GM08714 (cell line): ENCODE measurements around the gene RAPGEF2.

Source experiments
- H3K4me3 ChIP-seq: fragments of 200-500 bp; sonication (Bioruptor generic); 2 replicates; pipeline ENCODE4 v1.5.1; 2014; ENCODE audit warnings: mild to moderate bottlenecking, low read length, inconsistent platforms
- ZNF274 ChIP-seq: IDR thresholded peaks from 2 replicates; pipeline ENCODE4 v1.6.1; 2012; ENCODE audit warnings: mild to moderate bottlenecking, low read depth, low read length

RAPGEF2 gene

DNA sequence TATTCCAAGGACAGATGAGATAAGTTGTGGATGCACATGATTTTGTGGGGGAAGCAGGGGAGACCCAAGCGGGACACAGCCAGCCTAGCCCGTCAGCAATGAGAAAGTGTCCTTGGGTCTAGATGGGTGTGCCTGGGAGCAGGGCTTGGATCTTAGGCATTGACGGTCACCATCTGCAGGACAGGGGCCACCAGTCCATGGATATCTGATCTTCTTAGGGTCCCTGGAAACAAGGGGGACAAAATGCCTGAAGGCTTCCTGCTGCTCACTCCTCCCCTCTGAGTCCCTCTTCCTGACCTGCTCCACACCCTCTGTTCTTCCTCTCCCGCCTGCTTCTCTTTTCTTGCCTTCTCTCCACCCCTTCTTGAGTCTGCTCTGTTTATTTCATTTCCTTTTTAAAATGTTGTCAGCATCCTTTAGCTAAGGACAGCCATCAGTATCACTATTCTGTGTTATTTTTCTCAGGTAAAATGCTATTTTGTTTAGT, 298.4 kb downstream of the RAPGEF2 start:
- no peak for TF ChIP-seq ZNF274
- no peak overlapping the region for H3K4me3 ChIP-seq

DNA sequence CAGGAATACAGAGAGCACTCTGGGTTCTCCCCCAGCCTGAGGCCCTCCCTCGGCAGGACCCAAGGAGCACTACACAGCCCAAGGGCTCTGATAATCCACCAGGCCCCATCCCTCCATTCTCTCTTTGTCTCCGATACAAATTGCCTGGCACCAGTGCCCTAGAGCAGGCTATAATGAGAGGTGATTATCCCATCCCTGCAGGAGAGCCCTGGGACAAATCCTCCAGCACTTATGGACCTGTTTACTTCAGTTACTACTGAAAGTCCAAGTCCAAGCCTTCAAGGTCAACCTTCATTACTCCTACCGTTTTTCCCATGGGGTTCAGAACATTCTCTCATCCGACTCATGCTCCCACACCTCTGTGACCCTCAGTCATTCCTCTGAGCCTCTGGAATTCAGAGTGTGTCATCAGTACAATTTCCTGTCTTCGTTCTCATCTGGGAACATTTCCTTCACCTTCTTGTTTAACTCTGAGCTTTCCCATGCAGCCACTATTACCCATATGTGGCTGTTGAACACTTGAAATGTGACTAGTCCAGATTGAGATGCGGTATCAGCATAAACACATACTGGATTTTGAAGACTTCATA, 299.0 kb downstream of the RAPGEF2 start:
- H3K4me3 ChIP-seq: no peak overlapping the region
- TF ChIP-seq ZNF274: no peak
